Naive B cell (primary cell): Measurements from ENCODE around the gene TRIM14. TPM values are rescaled to one million over a fixed set of nuclear protein-coding genes. Genes with fewer than 3 reads are reported as not detected.

ENCODE experiments used
- ATAC-seq, 2 donors: fragments of 150-1000 bp; cut with Tn5 transposase; 2 replicates each; pipeline ENCODE4 v1.10.0; 2021; ENCODE audit warnings: low read depth in 2 of 2, mild to moderate bottlenecking in 2 of 2, moderate library complexity in 2 of 2
- DNase-seq: peaks from one replicate; pipeline ENCODE4 v3.0.0; 2022
- H3K27ac Mint-ChIP-seq, 6 donors: one replicate each; pipeline ENCODE4 v1.8.0; 2020 to 2022; ENCODE audit warnings: mild to moderate bottlenecking in 6 of 6, mixed read lengths in 6 of 6, moderate library complexity in 5 of 6, inconsistent platforms in 2 of 6
- H3K27me3 Mint-ChIP-seq, 3 donors: one replicate each; pipeline ENCODE4 v1.8.0; 2021 to 2022; ENCODE audit warnings: mixed read lengths in 3 of 3, mild to moderate bottlenecking in 1 of 3
- H3K36me3 Mint-ChIP-seq, 2 donors: one replicate each; pipeline ENCODE4 v1.8.0; 2020 to 2022; ENCODE audit warnings: mixed read lengths in 2 of 2, inconsistent platforms in 1 of 2, mild to moderate bottlenecking in 1 of 2
- H3K4me1 Mint-ChIP-seq, 3 donors: one replicate each; pipeline ENCODE4 v1.8.0; 2020 to 2022; ENCODE audit warnings: mixed read lengths in 3 of 3, inconsistent platforms in 1 of 3, mild to moderate bottlenecking in 1 of 3, moderate library complexity in 1 of 3
- H3K4me3 Mint-ChIP-seq, 8 donors: one replicate each; pipeline ENCODE4 v1.8.0; 2020 to 2022; ENCODE audit warnings: mild to moderate bottlenecking in 8 of 8, mixed read lengths in 8 of 8, moderate library complexity in 8 of 8, inconsistent platforms in 2 of 8
- H3K9me3 Mint-ChIP-seq, 7 donors: one replicate each; pipeline ENCODE4 v1.8.0; 2020 to 2022; ENCODE audit warnings: mixed read lengths in 7 of 7, mild to moderate bottlenecking in 5 of 7, inconsistent platforms in 2 of 7, moderate library complexity in 1 of 7
- polyA plus RNA-seq, 6 donors: library from polyadenylated mRNA; unstranded; fragments of 300-500 nt; fragmentation: Illumina TruSeq; gene quantifications; one replicate each; pipeline ENCODE4 v1.2.3, GENCODE V29; 2021; ENCODE audit warnings: low read depth in 6 of 6

Gene TRIM14
- polyA plus RNA-seq, 6 donors from 2014 or later: 16.3 to 36.5 (median 20.4) TPM

GRCh38 chr9:98150164-98150563, 31.1 kb upstream of the TRIM14 start:
- no peak overlapping the region for H3K4me3 Mint-ChIP-seq
- peaks cover 2 to 7% (median 4%) of the 10 kb centered on the region in 3 donors for H3K4me1 Mint-ChIP-seq
- ATAC-seq (no peak), DNase-seq (no peak)
- H3K27me3 Mint-ChIP-seq: no peaks in the 10 kb centered on the region
- no peaks in the 10 kb centered on the region for H3K36me3 Mint-ChIP-seq
- H3K9me3 Mint-ChIP-seq: no peaks in the 10 kb centered on the region
- H3K27ac Mint-ChIP-seq: no peak overlapping the region

GRCh38 chr9:98149422-98149821, 30.4 kb upstream of the TRIM14 start:
- DNase-seq: no peak
- peak overlapping the region in 1 of 6 donors; percentile 56 for H3K27ac Mint-ChIP-seq
- H3K9me3 Mint-ChIP-seq: no peaks in the 10 kb centered on the region
- H3K4me3 Mint-ChIP-seq: no peak overlapping the region
- no peaks in the 10 kb centered on the region for H3K27me3 Mint-ChIP-seq
- H3K36me3 Mint-ChIP-seq: no peaks in the 10 kb centered on the region
- peaks cover 2 to 7% (median 4%) of the 10 kb centered on the region in 3 donors for H3K4me1 Mint-ChIP-seq
- no peak for ATAC-seq

GRCh38 chr9:98148486-98148885, 29.5 kb upstream of the TRIM14 start:
- Mint-ChIP-seq H3K27ac (peak overlapping the region in 1 of 6 donors; percentile 44), H3K4me3 (no peak overlapping the region), H3K4me1 (peaks cover 2 to 7% (median 4%) of the 10 kb centered on the region in 3 donors), H3K27me3 (no peaks in the 10 kb centered on the region), H3K9me3 (no peaks in the 10 kb centered on the region), H3K36me3 (no peaks in the 10 kb centered on the region)
- ATAC-seq (no peak), DNase-seq (no peak)

- Mint-ChIP-seq H3K4me1 (peaks cover 2 to 7% (median 4%) of the 10 kb centered on the region in 3 donors), H3K9me3 (no peaks in the 10 kb centered on the region), H3K27me3 (no peaks in the 10 kb centered on the region), H3K27ac (no peak overlapping the region), H3K36me3 (no peaks in the 10 kb centered on the region), H3K4me3 (no peak overlapping the region)
- no peak for ATAC-seq
- no peak for DNase-seq
Measured at GRCh38 chr9:98147582-98147981, 28.6 kb upstream of the TRIM14 start.

GRCh38 chr9:98146101-98146991, 27.3 kb upstream of the TRIM14 start:
- Mint-ChIP-seq H3K27ac (peak overlapping the region in 2 of 6 donors; percentile 5 to 20), H3K27me3 (no peaks in the 10 kb centered on the region), H3K36me3 (no peaks in the 10 kb centered on the region), H3K9me3 (no peaks in the 10 kb centered on the region), H3K4me1 (peaks cover 2 to 7% (median 4%) of the 10 kb centered on the region in 3 donors), H3K4me3 (peak overlapping the region in 1 of 8 donors; percentile 42)
- ATAC-seq (no peak), DNase-seq (no peak)

GRCh38 chr9:98144631-98145030, 25.6 kb upstream of the TRIM14 start:
- no peaks in the 10 kb centered on the region for H3K9me3 Mint-ChIP-seq
- peak overlapping the region in 3 of 6 donors; percentile 16 to 92 (median 32) for H3K27ac Mint-ChIP-seq
- no peak for DNase-seq
- H3K27me3 Mint-ChIP-seq: no peaks in the 10 kb centered on the region
- no peak for ATAC-seq
- no peaks in the 10 kb centered on the region for H3K36me3 Mint-ChIP-seq
- H3K4me3 Mint-ChIP-seq: no peak overlapping the region
- H3K4me1 Mint-ChIP-seq: peaks cover 2 to 7% (median 4%) of the 10 kb centered on the region in 3 donors

GRCh38 chr9:98144076-98144475, 25.1 kb upstream of the TRIM14 start:
- Mint-ChIP-seq H3K27ac (peak overlapping the region in 2 of 6 donors; percentile 1 to 47), H3K36me3 (no peaks in the 10 kb centered on the region), H3K9me3 (no peaks in the 10 kb centered on the region), H3K4me3 (peak overlapping the region in 1 of 8 donors; percentile 29), H3K27me3 (no peaks in the 10 kb centered on the region), H3K4me1 (peaks cover 2 to 7% (median 4%) of the 10 kb centered on the region in 3 donors)
- ATAC-seq: no peak
- no peak for DNase-seq

- ATAC-seq (no peak), DNase-seq (no peak)
- H3K4me3 Mint-ChIP-seq: no peak overlapping the region
- H3K27ac Mint-ChIP-seq: no peak overlapping the region
- H3K9me3 Mint-ChIP-seq: no peaks in the 10 kb centered on the region
- peaks cover 2 to 7% (median 4%) of the 10 kb centered on the region in 3 donors for H3K4me1 Mint-ChIP-seq
- H3K27me3 Mint-ChIP-seq: no peaks in the 10 kb centered on the region
- no peaks in the 10 kb centered on the region for H3K36me3 Mint-ChIP-seq
Measured at GRCh38 chr9:98142925-98143481, 24.0 kb upstream of the TRIM14 start.

GRCh38 chr9:98142182-98142907, 23.3 kb upstream of the TRIM14 start:
- Mint-ChIP-seq H3K27ac (no peak overlapping the region), H3K27me3 (no peaks in the 10 kb centered on the region), H3K36me3 (no peaks in the 10 kb centered on the region), H3K4me3 (no peak overlapping the region), H3K4me1 (peaks cover 2 to 7% (median 4%) of the 10 kb centered on the region in 3 donors), H3K9me3 (no peaks in the 10 kb centered on the region)
- DNase-seq: no peak
- no peak for ATAC-seq

- Mint-ChIP-seq H3K36me3 (no peaks in the 10 kb centered on the region), H3K27ac (no peak overlapping the region), H3K4me1 (no peaks in the 10 kb centered on the region), H3K4me3 (no peak overlapping the region), H3K27me3 (no peaks in the 10 kb centered on the region), H3K9me3 (no peaks in the 10 kb centered on the region)
- DNase-seq: no peak
- no peak for ATAC-seq
Measured at GRCh38 chr9:98140503-98140902, 21.5 kb upstream of the TRIM14 start.

- ATAC-seq (no peak), DNase-seq (no peak)
- H3K4me1 Mint-ChIP-seq: peaks cover 9 to 16% (median 14%) of the 10 kb centered on the region in 3 donors
- no peaks in the 10 kb centered on the region for H3K9me3 Mint-ChIP-seq
- no peaks in the 10 kb centered on the region for H3K36me3 Mint-ChIP-seq
- H3K4me3 Mint-ChIP-seq: no peak overlapping the region
- H3K27me3 Mint-ChIP-seq: no peaks in the 10 kb centered on the region
- H3K27ac Mint-ChIP-seq: peak overlapping the region in 2 of 6 donors; percentile 7 to 21
Measured at GRCh38 chr9:98136489-98136888, 17.5 kb upstream of the TRIM14 start.

GRCh38 chr9:98135938-98136337, 16.9 kb upstream of the TRIM14 start:
- H3K4me1 Mint-ChIP-seq: peaks cover 9 to 16% (median 14%) of the 10 kb centered on the region in 3 donors
- H3K27ac Mint-ChIP-seq: peak overlapping the region in 1 of 6 donors; percentile 85

GRCh38 chr9:98135558-98135934, 16.5 kb upstream of the TRIM14 start:
- H3K9me3 Mint-ChIP-seq: no peaks in the 10 kb centered on the region
- DNase-seq (no peak), ATAC-seq (no peak)
- no peak overlapping the region for H3K4me3 Mint-ChIP-seq
- H3K36me3 Mint-ChIP-seq: no peaks in the 10 kb centered on the region
- H3K27me3 Mint-ChIP-seq: no peaks in the 10 kb centered on the region
- H3K27ac Mint-ChIP-seq: peak overlapping the region in 2 of 6 donors; percentile 73 to 85
- H3K4me1 Mint-ChIP-seq: peaks cover 13 to 16% (median 14%) of the 10 kb centered on the region in 3 donors

More at GRCh38 chr9:98135938-98136337, 16.9 kb upstream of the TRIM14 start:
- Mint-ChIP-seq H3K36me3 (no peaks in the 10 kb centered on the region), H3K4me3 (no peak overlapping the region), H3K27me3 (no peaks in the 10 kb centered on the region), H3K9me3 (no peaks in the 10 kb centered on the region)
- no peak for DNase-seq
- ATAC-seq: no peak
